Activated CD4-positive, CD25-positive, alpha-beta regulatory T cell treated with anti-CD3 and anti-CD28 coated beads, Interleukin-2, amount 50 U/mL, for 16 hours (primary cell): Measurements from ENCODE around the gene TDRD12.
"Not testable (repeated sequence)": the region's sequence is repeated elsewhere in the genome, so short reads cannot be mapped to it uniquely, and the experiment has no call there.

Experiments used
- DNase-seq: peaks from one replicate; pipeline ENCODE4 v3.0.0-alpha.2; 2020; ENCODE audit warnings: low read depth, low spot score

TDRD12 gene

GRCh38 chr19:32866564-32867265, 147.1 kb downstream of the TDRD12 start:
- DNase-seq = no peak

- DNase-seq = not testable (repeated sequence)
Observed at GRCh38 chr19:32867436-32867835, 147.9 kb downstream of the TDRD12 start.

- DNase-seq = no peak
Observed at GRCh38 chr19:32868206-32868950, 148.8 kb downstream of the TDRD12 start.

- no peak for DNase-seq
Observed at GRCh38 chr19:32869369-32869965, 149.9 kb downstream of the TDRD12 start, which contains the start of gene SLC7A9. Gene SLC7A9 (minus strand): TSS chr19:32869767. CDS start chr19:32868534, 1,233 bp downstream.

GRCh38 chr19:32869966-32870573, 150.5 kb downstream of the TDRD12 start:
- DNase-seq = no peak

GRCh38 chr19:32870981-32871451, 151.4 kb downstream of the TDRD12 start:
- no peak for DNase-seq

- DNase-seq = no peak
Observed at GRCh38 chr19:32872391-32872790, 152.8 kb downstream of the TDRD12 start.

GRCh38 chr19:32873247-32873959, 153.8 kb downstream of the TDRD12 start:
- no peak for DNase-seq

- no peak for DNase-seq
Observed at GRCh38 chr19:32874605-32875004, 155.0 kb downstream of the TDRD12 start.

- DNase-seq = no peak
Observed at GRCh38 chr19:32875428-32875827, 155.9 kb downstream of the TDRD12 start.

GRCh38 chr19:32876236-32876918, 156.8 kb downstream of the TDRD12 start:
- DNase-seq = no peak

- no peak for DNase-seq
Observed at GRCh38 chr19:32876919-32877285, 157.3 kb downstream of the TDRD12 start.
